Measurements from ENCODE around the gene PRKCZ. TPM values are rescaled to one million over a fixed set of nuclear protein-coding genes. Genes with fewer than 3 reads are reported as not detected.

The PRKCZ gene
- total and polyA plus RNA-seq, 4 donors, result 4.8 to 9.9 (median 8.4) TPM

DNA sequence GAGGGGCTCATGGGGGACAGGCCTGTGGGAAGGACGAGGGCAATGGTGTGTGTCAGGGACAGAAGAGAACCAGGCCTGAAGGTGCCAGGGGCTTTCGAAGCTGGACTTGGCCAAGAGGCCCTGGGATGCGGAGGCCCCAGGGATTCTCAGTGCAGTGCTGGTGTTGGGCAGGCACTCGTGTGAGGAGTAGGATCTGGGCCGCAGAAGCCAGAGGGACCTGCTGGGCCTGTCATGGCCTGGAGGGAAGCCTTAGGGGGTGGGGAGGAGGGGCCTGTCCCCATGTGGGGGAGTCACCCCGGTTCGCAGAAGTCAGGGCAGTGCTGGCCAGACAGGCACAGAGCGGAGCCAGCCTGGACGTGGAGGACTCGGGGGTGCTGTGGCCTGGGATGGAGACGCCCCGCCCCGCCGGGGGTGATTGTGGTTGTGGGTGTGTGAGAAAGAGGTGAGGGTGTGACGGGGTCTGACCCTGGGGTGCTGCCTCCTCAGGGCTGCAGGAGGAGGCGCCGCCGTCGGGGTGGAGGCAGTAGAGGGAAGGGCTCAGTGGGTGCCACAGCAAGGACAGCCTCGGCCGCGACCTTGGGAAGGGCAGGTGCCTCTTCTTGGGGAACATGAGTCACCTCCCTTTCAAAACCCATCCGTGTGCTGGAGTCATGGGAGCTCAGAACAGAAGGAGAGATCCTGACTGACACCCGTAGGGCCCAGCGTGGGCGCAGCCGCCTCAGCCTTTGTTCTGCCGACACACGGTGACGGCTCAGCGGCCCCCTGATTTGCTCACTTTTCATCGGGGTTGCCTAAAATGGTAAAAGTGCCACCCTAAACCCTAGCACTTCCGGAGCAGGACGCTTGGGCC lies 110.5 kb downstream of the PRKCZ start:
- no peaks in the 10 kb centered on the region for H3K27me3 ChIP-seq (ENCODE audit: control insufficient read depth in 4 of 4, insufficient read depth in 4 of 4, low read length in 3 of 4)
- no peak overlapping the region for H3K27ac ChIP-seq (ENCODE audit: low read depth in 1 of 2, low read length in 2 of 2)
- DNase-seq (ENCODE audit: low spot score), result no peak
- no peak overlapping the region for H3K9ac ChIP-seq (ENCODE audit: low read depth in 1 of 2, low read length in 2 of 2)
- peaks cover 2 to 21% (median 9%) of the 10 kb centered on the region in 4 donors for H3K36me3 ChIP-seq (ENCODE audit: control insufficient read depth in 4 of 4, insufficient read depth in 3 of 4, low read depth in 1 of 4, low read length in 3 of 4)
- no peak overlapping the region for H3K4me3 ChIP-seq (ENCODE audit: low read depth in 1 of 3, low read length in 3 of 3)
- WGBS, result 93% methylated on average over 34 of the region's 34 CpGs
- H3K9me3 ChIP-seq (ENCODE audit: control insufficient read depth in 4 of 4, low read length in 3 of 4), result no peaks in the 10 kb centered on the region
- no peak for TF ChIP-seq TAF1 (conservative IDR thresholded peaks at IDR 0.05)
- TF ChIP-seq, protein P1, sequence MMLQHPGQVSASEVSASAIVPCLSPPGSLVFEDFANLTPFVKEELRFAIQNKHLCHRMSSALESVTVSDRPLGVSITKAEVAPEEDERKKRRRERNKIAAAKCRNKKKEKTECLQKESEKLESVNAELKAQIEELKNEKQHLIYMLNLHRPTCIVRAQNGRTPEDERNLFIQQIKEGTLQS (IDR thresholded peaks at IDR 0.05), result no peak
- H3K4me1 ChIP-seq (ENCODE audit: control insufficient read depth in 4 of 4, insufficient read depth in 4 of 4, low read length in 3 of 4), result no peaks in the 10 kb centered on the region

DNA sequence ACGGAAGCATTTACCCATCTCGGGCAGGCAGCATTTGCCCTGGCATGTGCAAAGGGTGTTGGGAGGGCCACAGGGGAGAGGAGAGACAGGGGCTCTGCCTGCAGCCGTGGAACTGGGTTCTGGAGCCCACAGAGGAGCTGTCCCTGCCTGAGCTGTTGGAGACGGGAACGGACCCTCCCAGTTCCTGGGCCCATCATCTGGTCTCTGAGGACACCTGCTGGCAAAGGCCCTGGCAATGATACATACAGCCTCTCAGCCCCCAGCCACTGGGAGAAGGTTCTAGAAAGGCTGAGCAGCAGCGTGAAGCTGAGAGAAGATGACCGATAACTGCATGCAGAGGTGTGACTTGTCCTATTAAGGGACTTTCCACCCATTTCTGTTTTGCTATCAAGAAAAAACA lies 113.0 kb downstream of the PRKCZ start:
- Histone ChIP-seq H3K9me3 (ENCODE audit: control insufficient read depth in 4 of 4, low read length in 3 of 4) (no peaks in the 10 kb centered on the region), H3K36me3 (ENCODE audit: control insufficient read depth in 4 of 4, insufficient read depth in 3 of 4, low read depth in 1 of 4, low read length in 3 of 4) (peaks cover 0 to 18% (median 4%) of the 10 kb centered on the region in 4 donors), H3K4me3 (ENCODE audit: low read depth in 1 of 3, low read length in 3 of 3) (no peak overlapping the region), H3K9ac (ENCODE audit: low read depth in 1 of 2, low read length in 2 of 2) (no peak overlapping the region), H3K27me3 (ENCODE audit: control insufficient read depth in 4 of 4, insufficient read depth in 4 of 4, low read length in 3 of 4) (no peaks in the 10 kb centered on the region), H3K27ac (ENCODE audit: low read depth in 1 of 2, low read length in 2 of 2) (no peak overlapping the region), H3K4me1 (ENCODE audit: control insufficient read depth in 4 of 4, insufficient read depth in 4 of 4, low read length in 3 of 4) (no peaks in the 10 kb centered on the region)
- DNase-seq (ENCODE audit: low spot score), result no peak
- WGBS, result 93% methylated on average over 7 of the region's 7 CpGs
- no peak for TF ChIP-seq TAF1 (conservative IDR thresholded peaks at IDR 0.05)
- no peak for TF ChIP-seq FOXA2 (IDR thresholded peaks at IDR 0.05)
- TF ChIP-seq EGR1 (IDR thresholded peaks at IDR 0.05; ENCODE audit: low read depth in 2 of 2), result no peak
- TF ChIP-seq, protein P2, sequence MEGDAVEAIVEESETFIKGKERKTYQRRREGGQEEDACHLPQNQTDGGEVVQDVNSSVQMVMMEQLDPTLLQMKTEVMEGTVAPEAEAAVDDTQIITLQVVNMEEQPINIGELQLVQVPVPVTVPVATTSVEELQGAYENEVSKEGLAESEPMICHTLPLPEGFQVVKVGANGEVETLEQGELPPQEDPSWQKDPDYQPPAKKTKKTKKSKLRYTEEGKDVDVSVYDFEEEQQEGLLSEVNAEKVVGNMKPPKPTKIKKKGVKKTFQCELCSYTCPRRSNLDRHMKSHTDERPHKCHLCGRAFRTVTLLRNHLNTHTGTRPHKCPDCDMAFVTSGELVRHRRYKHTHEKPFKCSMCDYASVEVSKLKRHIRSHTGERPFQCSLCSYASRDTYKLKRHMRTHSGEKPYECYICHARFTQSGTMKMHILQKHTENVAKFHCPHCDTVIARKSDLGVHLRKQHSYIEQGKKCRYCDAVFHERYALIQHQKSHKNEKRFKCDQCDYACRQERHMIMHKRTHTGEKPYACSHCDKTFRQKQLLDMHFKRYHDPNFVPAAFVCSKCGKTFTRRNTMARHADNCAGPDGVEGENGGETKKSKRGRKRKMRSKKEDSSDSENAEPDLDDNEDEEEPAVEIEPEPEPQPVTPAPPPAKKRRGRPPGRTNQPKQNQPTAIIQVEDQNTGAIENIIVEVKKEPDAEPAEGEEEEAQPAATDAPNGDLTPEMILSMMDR (IDR thresholded peaks at IDR 0.05; ENCODE audit: low read depth, low read length, missing input control), result no peak
- TF ChIP-seq, protein P1 (IDR thresholded peaks at IDR 0.05), result no peak

DNA sequence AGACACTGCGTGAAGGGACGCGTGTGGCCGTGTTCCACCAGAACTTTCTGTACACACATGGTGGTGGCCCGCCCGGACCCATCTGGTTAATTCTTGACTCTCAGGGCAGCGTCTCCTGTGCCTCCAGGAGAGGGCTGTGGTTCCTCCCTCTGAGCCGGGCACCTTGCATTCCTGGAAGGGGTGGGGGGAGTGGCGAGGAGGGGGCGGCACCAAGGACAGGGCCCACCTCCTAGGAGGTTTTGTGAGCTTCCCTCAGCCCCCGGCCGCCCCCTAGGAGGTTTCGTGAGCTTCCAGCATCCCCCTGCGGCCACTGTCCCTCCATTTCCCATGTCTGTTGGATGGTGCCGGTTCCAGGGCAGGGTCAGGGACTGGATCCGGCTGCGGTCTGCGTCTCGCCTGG lies 115.4 kb downstream of the PRKCZ start:
- WGBS, result 94% methylated on average over 19 of the region's 19 CpGs
- Histone ChIP-seq H3K27me3 (ENCODE audit: control insufficient read depth in 4 of 4, insufficient read depth in 4 of 4, low read length in 3 of 4) (no peaks in the 10 kb centered on the region), H3K36me3 (ENCODE audit: control insufficient read depth in 4 of 4, insufficient read depth in 3 of 4, low read depth in 1 of 4, low read length in 3 of 4) (peaks cover 0 to 9% (median 5%) of the 10 kb centered on the region in 4 donors), H3K27ac (ENCODE audit: low read depth in 1 of 2, low read length in 2 of 2) (no peak overlapping the region), H3K9ac (ENCODE audit: low read depth in 1 of 2, low read length in 2 of 2) (no peak overlapping the region), H3K9me3 (ENCODE audit: control insufficient read depth in 4 of 4, low read length in 3 of 4) (no peaks in the 10 kb centered on the region), H3K4me3 (ENCODE audit: low read depth in 1 of 3, low read length in 3 of 3) (no peak overlapping the region), H3K4me1 (ENCODE audit: control insufficient read depth in 4 of 4, insufficient read depth in 4 of 4, low read length in 3 of 4) (no peaks in the 10 kb centered on the region)
- TF ChIP-seq, protein P1 (IDR thresholded peaks at IDR 0.05), result no peak
- no peak for TF ChIP-seq HNF4A (conservative IDR thresholded peaks at IDR 0.05)
- TF ChIP-seq, protein P3, sequence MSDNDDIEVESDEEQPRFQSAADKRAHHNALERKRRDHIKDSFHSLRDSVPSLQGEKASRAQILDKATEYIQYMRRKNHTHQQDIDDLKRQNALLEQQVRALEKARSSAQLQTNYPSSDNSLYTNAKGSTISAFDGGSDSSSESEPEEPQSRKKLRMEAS (IDR thresholded peaks at IDR 0.05), result no peak
- no peak for DNase-seq (ENCODE audit: low spot score)

DNA sequence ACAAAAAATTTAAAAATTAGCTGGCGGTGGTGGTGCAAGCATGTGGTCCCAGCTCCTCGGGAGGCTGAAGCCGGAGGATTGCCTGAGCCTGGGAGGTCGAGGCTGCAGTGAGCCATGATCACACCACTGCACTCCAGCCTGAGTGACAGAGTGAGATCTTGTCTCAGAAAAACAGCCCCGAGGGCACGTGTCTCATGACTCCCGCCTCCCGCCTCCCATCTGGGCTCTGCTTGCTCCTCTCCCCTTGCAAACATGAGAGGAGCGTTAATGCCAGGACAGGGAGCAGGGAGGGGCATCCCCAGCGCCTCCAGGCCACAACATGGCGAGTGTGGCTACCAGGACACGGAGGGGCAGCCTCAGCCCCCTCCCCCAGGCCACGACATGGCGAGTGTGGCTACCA lies 116.0 kb downstream of the PRKCZ start:
- no peak for DNase-seq (ENCODE audit: low spot score)
- Histone ChIP-seq H3K9me3 (ENCODE audit: control insufficient read depth in 4 of 4, low read length in 3 of 4) (no peaks in the 10 kb centered on the region), H3K4me3 (ENCODE audit: low read depth in 1 of 3, low read length in 3 of 3) (no peak overlapping the region), H3K4me1 (ENCODE audit: control insufficient read depth in 4 of 4, insufficient read depth in 4 of 4, low read length in 3 of 4) (no peaks in the 10 kb centered on the region), H3K36me3 (ENCODE audit: control insufficient read depth in 4 of 4, insufficient read depth in 3 of 4, low read depth in 1 of 4, low read length in 3 of 4) (peaks cover 0 to 9% (median 6%) of the 10 kb centered on the region in 4 donors), H3K9ac (ENCODE audit: low read depth in 1 of 2, low read length in 2 of 2) (no peak overlapping the region), H3K27me3 (ENCODE audit: control insufficient read depth in 4 of 4, insufficient read depth in 4 of 4, low read length in 3 of 4) (no peaks in the 10 kb centered on the region), H3K27ac (ENCODE audit: low read depth in 1 of 2, low read length in 2 of 2) (no peak overlapping the region)
- WGBS, result 91% methylated on average over 14 of the region's 14 CpGs
- TF ChIP-seq, protein P4, sequence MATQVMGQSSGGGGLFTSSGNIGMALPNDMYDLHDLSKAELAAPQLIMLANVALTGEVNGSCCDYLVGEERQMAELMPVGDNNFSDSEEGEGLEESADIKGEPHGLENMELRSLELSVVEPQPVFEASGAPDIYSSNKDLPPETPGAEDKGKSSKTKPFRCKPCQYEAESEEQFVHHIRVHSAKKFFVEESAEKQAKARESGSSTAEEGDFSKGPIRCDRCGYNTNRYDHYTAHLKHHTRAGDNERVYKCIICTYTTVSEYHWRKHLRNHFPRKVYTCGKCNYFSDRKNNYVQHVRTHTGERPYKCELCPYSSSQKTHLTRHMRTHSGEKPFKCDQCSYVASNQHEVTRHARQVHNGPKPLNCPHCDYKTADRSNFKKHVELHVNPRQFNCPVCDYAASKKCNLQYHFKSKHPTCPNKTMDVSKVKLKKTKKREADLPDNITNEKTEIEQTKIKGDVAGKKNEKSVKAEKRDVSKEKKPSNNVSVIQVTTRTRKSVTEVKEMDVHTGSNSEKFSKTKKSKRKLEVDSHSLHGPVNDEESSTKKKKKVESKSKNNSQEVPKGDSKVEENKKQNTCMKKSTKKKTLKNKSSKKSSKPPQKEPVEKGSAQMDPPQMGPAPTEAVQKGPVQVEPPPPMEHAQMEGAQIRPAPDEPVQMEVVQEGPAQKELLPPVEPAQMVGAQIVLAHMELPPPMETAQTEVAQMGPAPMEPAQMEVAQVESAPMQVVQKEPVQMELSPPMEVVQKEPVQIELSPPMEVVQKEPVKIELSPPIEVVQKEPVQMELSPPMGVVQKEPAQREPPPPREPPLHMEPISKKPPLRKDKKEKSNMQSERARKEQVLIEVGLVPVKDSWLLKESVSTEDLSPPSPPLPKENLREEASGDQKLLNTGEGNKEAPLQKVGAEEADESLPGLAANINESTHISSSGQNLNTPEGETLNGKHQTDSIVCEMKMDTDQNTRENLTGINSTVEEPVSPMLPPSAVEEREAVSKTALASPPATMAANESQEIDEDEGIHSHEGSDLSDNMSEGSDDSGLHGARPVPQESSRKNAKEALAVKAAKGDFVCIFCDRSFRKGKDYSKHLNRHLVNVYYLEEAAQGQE (IDR thresholded peaks at IDR 0.05), result no peak
- TF ChIP-seq, protein P2 (IDR thresholded peaks at IDR 0.05; ENCODE audit: low read depth, low read length, missing input control), result no peak
- TF ChIP-seq EGR1 (IDR thresholded peaks at IDR 0.05; ENCODE audit: low read depth in 2 of 2) (no peak), JUND (IDR thresholded peaks at IDR 0.05) (no peak), FOXA2 (IDR thresholded peaks at IDR 0.05) (no peak), YY1 (IDR thresholded peaks at IDR 0.05) (no peak), SP1 (IDR thresholded peaks at IDR 0.05) (no peak), HNF4G (IDR thresholded peaks at IDR 0.05) (no peak)
